Osteocyte (in vitro differentiated cells): ENCODE measurements around the gene BRINP3. TPM values are rescaled to one million over a fixed set of nuclear protein-coding genes. Genes with fewer than 3 reads are reported as not detected.
A peak's percentile ranks its signal among the peaks of the same experiment; 100 is the strongest.

ENCODE experiments used
- DNase-seq: peaks from one replicate; pipeline ENCODE4 v3.0.0; 2021; ENCODE audit warnings: mixed read lengths; ENCODE audit not compliant: unreplicated experiment; ENCODE audit errors: extremely low spot score
- H3K27ac Mint-ChIP-seq: one replicate; pipeline ENCODE4 v1.8.0; 2021; ENCODE audit warnings: mild to moderate bottlenecking, mixed read lengths; ENCODE audit not compliant: unreplicated experiment
- H3K27me3 Mint-ChIP-seq: one replicate; pipeline ENCODE4 v1.8.0; 2021; ENCODE audit warnings: mixed read lengths; ENCODE audit not compliant: unreplicated experiment
- H3K36me3 Mint-ChIP-seq: one replicate; pipeline ENCODE4 v1.8.0; 2021; ENCODE audit warnings: mixed read lengths; ENCODE audit not compliant: unreplicated experiment
- H3K4me1 Mint-ChIP-seq: one replicate; pipeline ENCODE4 v1.8.0; 2021; ENCODE audit warnings: mixed read lengths; ENCODE audit not compliant: unreplicated experiment
- H3K4me3 Mint-ChIP-seq: one replicate; pipeline ENCODE4 v1.8.0; 2021; ENCODE audit warnings: mild to moderate bottlenecking, moderate library complexity, mixed read lengths; ENCODE audit not compliant: unreplicated experiment
- H3K9me3 Mint-ChIP-seq: one replicate; pipeline ENCODE4 v1.8.0; 2021; ENCODE audit warnings: mixed read lengths; ENCODE audit not compliant: unreplicated experiment
- CTCF ChIP-seq: fragments of 200-600 bp; sonication (generic); IDR thresholded peaks from 2 replicates; pipeline ENCODE4 v1.5.0; 2021; ENCODE audit warnings: antibody characterized with exemption, mild to moderate bottlenecking, moderate library complexity
- total RNA-seq: library from RNA; stranded (reverse); gene quantifications from 2 replicates; pipeline ENCODE4 v1.2.1, GENCODE V29; 2021

Gene BRINP3
- total RNA-seq, 1 donor from 2014 or later, result 0.38 TPM

DNA sequence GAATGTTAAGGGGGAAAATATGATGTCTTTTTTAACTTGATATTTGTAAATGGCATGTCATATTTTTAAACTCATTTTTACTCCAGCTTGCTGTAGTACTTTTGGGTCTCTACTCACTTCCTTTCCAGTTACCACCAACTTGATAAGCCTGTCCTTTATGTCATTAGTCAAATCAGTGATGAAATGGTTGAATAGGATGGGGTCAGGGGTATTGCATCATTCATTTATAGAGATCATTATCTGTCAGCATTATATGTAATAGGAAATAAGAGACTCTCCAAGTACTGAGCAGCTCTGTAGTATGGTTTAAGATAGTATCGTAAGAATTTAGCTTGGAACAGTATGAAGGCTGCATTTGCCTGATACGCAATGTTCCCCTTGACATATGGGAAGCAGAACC lies 227.3 kb downstream of the BRINP3 start:
- Mint-ChIP-seq H3K36me3 (no peaks in the 10 kb centered on the region), H3K9me3 (peaks cover 9% of the 10 kb centered on the region), H3K27me3 (no peaks in the 10 kb centered on the region), H3K27ac (no peak overlapping the region), H3K4me3 (no peak overlapping the region), H3K4me1 (no peaks in the 10 kb centered on the region)
- no peak for TF ChIP-seq CTCF
- DNase-seq, result no peak

- no peak for TF ChIP-seq CTCF
- no peak overlapping the region for H3K27ac Mint-ChIP-seq
Measured at GRCh38 chr1:190244406-190244805, 233.3 kb downstream of the BRINP3 start.

GRCh38 chr1:190243056-190243455 lies 234.6 kb downstream of the BRINP3 start:
- no peak for DNase-seq
- peaks cover 3% of the 10 kb centered on the region for H3K9me3 Mint-ChIP-seq
- H3K4me1 Mint-ChIP-seq, result no peaks in the 10 kb centered on the region
- TF ChIP-seq CTCF, result no peak
- H3K4me3 Mint-ChIP-seq, result no peak overlapping the region
- H3K27ac Mint-ChIP-seq, result no peak overlapping the region
- no peaks in the 10 kb centered on the region for H3K27me3 Mint-ChIP-seq
- H3K36me3 Mint-ChIP-seq, result no peaks in the 10 kb centered on the region

More at GRCh38 chr1:190244406-190244805, 233.3 kb downstream of the BRINP3 start:
- H3K36me3 Mint-ChIP-seq, result no peaks in the 10 kb centered on the region
- no peaks in the 10 kb centered on the region for H3K4me1 Mint-ChIP-seq
- DNase-seq, result no peak
- no peak overlapping the region for H3K4me3 Mint-ChIP-seq
- H3K27me3 Mint-ChIP-seq, result no peaks in the 10 kb centered on the region
- H3K9me3 Mint-ChIP-seq, result peaks cover 3% of the 10 kb centered on the region

- no peak for DNase-seq
- no peaks in the 10 kb centered on the region for H3K36me3 Mint-ChIP-seq
- peak; percentile 17 for TF ChIP-seq CTCF
Measured at GRCh38 chr1:190226006-190226405, 251.7 kb downstream of the BRINP3 start.

DNA sequence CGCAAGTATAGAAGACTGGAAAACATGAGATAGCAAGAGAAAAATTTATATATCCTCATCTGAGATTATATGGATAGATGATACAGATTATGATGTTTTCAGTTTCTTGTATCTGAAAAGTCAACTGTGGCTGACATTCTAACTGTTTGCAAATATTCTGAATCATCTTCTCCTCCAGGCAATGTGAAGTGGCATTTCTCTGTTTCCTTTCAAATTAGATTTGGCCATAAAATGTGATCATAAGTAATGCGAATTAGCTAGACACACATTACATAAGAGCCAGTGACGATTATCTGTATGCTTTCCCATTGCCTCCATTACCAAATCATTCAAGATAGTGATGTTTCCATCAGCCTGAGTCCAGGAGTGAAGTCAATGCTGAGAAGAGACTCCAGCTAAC lies 265.2 kb downstream of the BRINP3 start:
- Mint-ChIP-seq H3K4me3 (no peak overlapping the region), H3K27me3 (no peaks in the 10 kb centered on the region)

More at GRCh38 chr1:190226006-190226405, 251.7 kb downstream of the BRINP3 start:
- H3K4me3 Mint-ChIP-seq, result no peak overlapping the region
- no peaks in the 10 kb centered on the region for H3K27me3 Mint-ChIP-seq
- H3K27ac Mint-ChIP-seq, result no peak overlapping the region
- H3K4me1 Mint-ChIP-seq, result no peaks in the 10 kb centered on the region
- H3K9me3 Mint-ChIP-seq, result peaks cover 9% of the 10 kb centered on the region

More for the DNA sequence above, 265.2 kb downstream of the BRINP3 start:
- no peak overlapping the region for H3K27ac Mint-ChIP-seq
- H3K36me3 Mint-ChIP-seq, result no peaks in the 10 kb centered on the region
- no peak for TF ChIP-seq CTCF
- no peaks in the 10 kb centered on the region for H3K9me3 Mint-ChIP-seq
- H3K4me1 Mint-ChIP-seq, result no peaks in the 10 kb centered on the region
- DNase-seq, result no peak
